Osteoblast (primary cell): ENCODE data around the gene CD47. TPM values are rescaled to one million over a fixed set of nuclear protein-coding genes. Genes with fewer than 3 reads are reported as not detected.

Experiments used
- DNase-seq: peaks from one replicate; pipeline ENCODE4 v3.0.0; 2011; ENCODE audit warnings: low spot score, mixed read lengths; ENCODE audit not compliant: insufficient read length; ENCODE audit errors: missing footprints
- H2AFZ ChIP-seq: 2 replicates; pipeline ENCODE4 v1.6.0; 2011; ENCODE audit warnings: mild to moderate bottlenecking, low read length
- H3K27ac ChIP-seq: 2 replicates; pipeline ENCODE4 v1.5.1; 2011; ENCODE audit warnings: mild to moderate bottlenecking, low read depth, low read length, moderate library complexity
- H3K27me3 ChIP-seq: 2 replicates; pipeline ENCODE4 v1.6.0; 2012; ENCODE audit warnings: mild to moderate bottlenecking, control low read depth, inconsistent platforms, low read length, moderate library complexity; ENCODE audit not compliant: insufficient read depth
- H3K36me3 ChIP-seq: 2 replicates; pipeline ENCODE4 v1.5.1; 2011; ENCODE audit warnings: mild to moderate bottlenecking, low read length, control low read depth, moderate library complexity; ENCODE audit not compliant: insufficient read depth
- H3K4me1 ChIP-seq: 2 replicates; pipeline ENCODE4 v1.5.1; 2011; ENCODE audit warnings: mild to moderate bottlenecking, low read length, control low read depth, moderate library complexity; ENCODE audit not compliant: insufficient read depth
- H3K4me2 ChIP-seq: 2 replicates; pipeline ENCODE4 v1.6.0; 2011; ENCODE audit warnings: mild to moderate bottlenecking, low read length; ENCODE audit not compliant: insufficient read depth
- H3K4me3 ChIP-seq: fragments of 200-600 bp; sonication (generic); 3 replicates; pipeline ENCODE4 v1.5.1; 2012; ENCODE audit warnings: mild to moderate bottlenecking, low read length, inconsistent platforms; ENCODE audit not compliant: insufficient read depth
- H3K79me2 ChIP-seq: 2 replicates; pipeline ENCODE4 v1.6.0; 2012; ENCODE audit warnings: mild to moderate bottlenecking, low read length, control low read depth, inconsistent platforms; ENCODE audit not compliant: insufficient read depth
- H3K9me3 ChIP-seq: 2 replicates; pipeline ENCODE4 v1.5.1; 2011; ENCODE audit warnings: low read depth, low read length, control low read depth
- H4K20me1 ChIP-seq: 2 replicates; pipeline ENCODE4 v1.6.0; 2012; ENCODE audit warnings: mild to moderate bottlenecking, low read length, control low read depth; ENCODE audit not compliant: insufficient read depth
- CTCF ChIP-seq: IDR thresholded peaks from 2 replicates; pipeline ENCODE4 v1.5.1; 2011; ENCODE audit warnings: mild to moderate bottlenecking, low read depth, low read length, moderate library complexity; ENCODE audit errors: extremely low read depth
- total RNA-seq: library from RNA; depleted of rRNA; stranded (reverse); fragments of >200 nt; gene quantifications from 2 replicates; pipeline ENCODE4 v1.2.3, GENCODE V29; 2012

CD47 gene
- total RNA-seq, 1 donor, result 72.7 TPM

GRCh38 chr3:108067768-108068167, 23.1 kb downstream of the CD47 start:
- H3K36me3 ChIP-seq, result peaks cover 7% of the 10 kb centered on the region
- H2AFZ ChIP-seq, result no peak overlapping the region
- H3K9me3 ChIP-seq, result no peaks in the 10 kb centered on the region
- TF ChIP-seq CTCF, result no peak
- no peak for DNase-seq
- H3K4me3 ChIP-seq, result no peak overlapping the region
- no peak overlapping the region for H3K27ac ChIP-seq
- H4K20me1 ChIP-seq, result no peaks in the 10 kb centered on the region
- peaks cover 4% of the 10 kb centered on the region for H3K79me2 ChIP-seq
- no peak overlapping the region for H3K4me2 ChIP-seq
- no peaks in the 10 kb centered on the region for H3K27me3 ChIP-seq
- no peaks in the 10 kb centered on the region for H3K4me1 ChIP-seq

- H3K4me1 ChIP-seq, result no peaks in the 10 kb centered on the region
- H3K9me3 ChIP-seq, result no peaks in the 10 kb centered on the region
- no peaks in the 10 kb centered on the region for H3K27me3 ChIP-seq
- TF ChIP-seq CTCF, result no peak
- H3K79me2 ChIP-seq, result peaks cover 2% of the 10 kb centered on the region
- no peak overlapping the region for H3K4me3 ChIP-seq
- no peak for DNase-seq
- peaks cover 12% of the 10 kb centered on the region for H3K36me3 ChIP-seq
- no peak overlapping the region for H3K27ac ChIP-seq
- no peak overlapping the region for H2AFZ ChIP-seq
- H4K20me1 ChIP-seq, result no peaks in the 10 kb centered on the region
- no peak overlapping the region for H3K4me2 ChIP-seq
Observed at GRCh38 chr3:108065096-108065495, 25.7 kb downstream of the CD47 start.

GRCh38 chr3:108064293-108064887, 26.4 kb downstream of the CD47 start:
- Histone ChIP-seq H3K4me2 (no peak overlapping the region), H3K36me3 (peaks cover 19% of the 10 kb centered on the region), H3K4me1 (no peaks in the 10 kb centered on the region), H3K4me3 (no peak overlapping the region), H3K9me3 (no peaks in the 10 kb centered on the region), H4K20me1 (no peaks in the 10 kb centered on the region), H3K79me2 (peaks cover 2% of the 10 kb centered on the region), H3K27ac (no peak overlapping the region), H3K27me3 (no peaks in the 10 kb centered on the region), H2AFZ (no peak overlapping the region)
- no peak for TF ChIP-seq CTCF
- no peak for DNase-seq

- H2AFZ ChIP-seq, result no peak overlapping the region
- DNase-seq, result no peak
- H3K27ac ChIP-seq, result no peak overlapping the region
- H3K4me2 ChIP-seq, result no peak overlapping the region
- H3K4me1 ChIP-seq, result no peaks in the 10 kb centered on the region
- no peaks in the 10 kb centered on the region for H3K9me3 ChIP-seq
- no peaks in the 10 kb centered on the region for H4K20me1 ChIP-seq
- no peaks in the 10 kb centered on the region for H3K27me3 ChIP-seq
- TF ChIP-seq CTCF, result no peak
- no peak overlapping the region for H3K4me3 ChIP-seq
- peaks cover 15% of the 10 kb centered on the region for H3K36me3 ChIP-seq
- peaks cover 2% of the 10 kb centered on the region for H3K79me2 ChIP-seq
Observed at GRCh38 chr3:108062051-108062450, 28.8 kb downstream of the CD47 start.
